SK-MEL-5 (cell line): ENCODE results near the gene TRNP1. TPM values are rescaled to one million over a fixed set of nuclear protein-coding genes. Genes with fewer than 3 reads are reported as not detected.
A peak's percentile ranks its signal among the peaks of the same experiment; 100 is the strongest.
"Not testable (repeated sequence)": the region's sequence is repeated elsewhere in the genome, so short reads cannot be mapped to it uniquely, and the experiment has no call there.

Experiments
- DNase-seq: peaks from one replicate; pipeline ENCODE4 v3.0.0-alpha.2; 2016; ENCODE audit warnings: low read depth, low spot score
- in situ Hi-C: cut with HindIII; loops from 2 replicates; pipeline ENCODE4 v1.10.0; 2016; ENCODE audit warnings: low sequenced_read_pairs, high pct_unique_total_duplicates, low pct_unique_long_range_greater_than_20kb
- polyA plus RNA-seq, 2 experiments: library from polyadenylated mRNA; depleted of rRNA; stranded (reverse); fragments of >200 nt; gene quantifications; 2 replicates each; pipeline ENCODE4 v1.2.3, GENCODE V29; 2015
- total RNA-seq: library from RNA; depleted of rRNA; stranded (reverse); fragments of >200 nt; shearing (Covaris generic); gene quantifications from 2 replicates; pipeline ENCODE4 v1.2.3, GENCODE V29; 2014; rRNA removed

Gene TRNP1
- total RNA-seq, result 29.1 and 29.5 TPM in 2 replicates
- polyA plus RNA-seq (2015; cell fraction: cytosol; rRNA removed), result 42.0 and 49.8 TPM in 2 replicates
- polyA plus RNA-seq (2015; cell fraction: nucleus; rRNA removed), result 9.9 and 12.9 TPM in 2 replicates

- in situ Hi-C loops, result no loop called here
- DNase-seq, result peak; percentile 68
These were observed at the start of gene TRNP1 for GRCh38 chr1:26993237-26994019. TRNP1 (plus strand) TSS chr1:26993692; CDS start chr1:26993787, 95 bp downstream.

GRCh38 chr1:26945138-26945537, 48.4 kb upstream of the TRNP1 start:
- DNase-seq, result no peak
- in situ Hi-C loops, result no loop called here

GRCh38 chr1:26945728-26946127, 47.8 kb upstream of the TRNP1 start:
- DNase-seq, result no peak
- in situ Hi-C loops, result no loop called here

- no peak for DNase-seq
- in situ Hi-C loops, result no loop called here
These were observed 47.2 kb upstream of the TRNP1 start for GRCh38 chr1:26946270-26946669.

- DNase-seq, in situ Hi-C loops: not testable (repeated sequence)
These were observed 44.8 kb upstream of the TRNP1 start for GRCh38 chr1:26948725-26949057.

- in situ Hi-C loops, result no loop called here
- no peak for DNase-seq
These were observed 44.1 kb upstream of the TRNP1 start for GRCh38 chr1:26949266-26949925.

- no peak for DNase-seq
- in situ Hi-C loops, result no loop called here
These were observed 43.6 kb upstream of the TRNP1 start for GRCh38 chr1:26949926-26950319.

- in situ Hi-C loops, result no loop called here
- no peak for DNase-seq
These were observed 42.9 kb upstream of the TRNP1 start for GRCh38 chr1:26950602-26951001.

- in situ Hi-C loops, result no loop called here
- no peak for DNase-seq
These were observed 42.3 kb upstream of the TRNP1 start for GRCh38 chr1:26951216-26951615.

GRCh38 chr1:26951821-26952497, 41.5 kb upstream of the TRNP1 start:
- DNase-seq, result no peak
- in situ Hi-C loops, result no loop called here

- in situ Hi-C loops, result no loop called here
These were observed 40.1 kb upstream of the TRNP1 start for GRCh38 chr1:26953374-26953773.

GRCh38 chr1:26956321-26956720, 37.2 kb upstream of the TRNP1 start:
- in situ Hi-C loops, result no loop called here
- no peak for DNase-seq

More at GRCh38 chr1:26953374-26953773, 40.1 kb upstream of the TRNP1 start:
- no peak for DNase-seq

GRCh38 chr1:26957306-26957705, 36.2 kb upstream of the TRNP1 start:
- in situ Hi-C loops, result no loop called here
- DNase-seq, result no peak

GRCh38 chr1:26959270-26959669, 34.2 kb upstream of the TRNP1 start:
- in situ Hi-C loops, result no loop called here
- DNase-seq, result no peak

- DNase-seq, result no peak
- in situ Hi-C loops, result no loop called here
These were observed 33.5 kb upstream of the TRNP1 start, which contains the start of gene KDF1 for GRCh38 chr1:26959722-26960624. KDF1 (minus strand) TSS chr1:26960468; CDS start chr1:26952380, 8,088 bp downstream.

- in situ Hi-C loops, result no loop called here
These were observed 32.9 kb upstream of the TRNP1 start for GRCh38 chr1:26960625-26960966.

GRCh38 chr1:26961826-26962225, 31.7 kb upstream of the TRNP1 start:
- in situ Hi-C loops, result no loop called here
- no peak for DNase-seq

More at GRCh38 chr1:26960625-26960966, 32.9 kb upstream of the TRNP1 start:
- DNase-seq, result no peak
